HG03565 (cell line): ENCODE data around the gene TAP2.

Experiments
- ATAC-seq: cut with Tn5 transposase; IDR thresholded peaks from one replicate; pipeline ENCODE4 v1.9.1; 2021; ENCODE audit warnings: mild to moderate bottlenecking, moderate library complexity; ENCODE audit not compliant: unreplicated experiment

Gene TAP2

DNA sequence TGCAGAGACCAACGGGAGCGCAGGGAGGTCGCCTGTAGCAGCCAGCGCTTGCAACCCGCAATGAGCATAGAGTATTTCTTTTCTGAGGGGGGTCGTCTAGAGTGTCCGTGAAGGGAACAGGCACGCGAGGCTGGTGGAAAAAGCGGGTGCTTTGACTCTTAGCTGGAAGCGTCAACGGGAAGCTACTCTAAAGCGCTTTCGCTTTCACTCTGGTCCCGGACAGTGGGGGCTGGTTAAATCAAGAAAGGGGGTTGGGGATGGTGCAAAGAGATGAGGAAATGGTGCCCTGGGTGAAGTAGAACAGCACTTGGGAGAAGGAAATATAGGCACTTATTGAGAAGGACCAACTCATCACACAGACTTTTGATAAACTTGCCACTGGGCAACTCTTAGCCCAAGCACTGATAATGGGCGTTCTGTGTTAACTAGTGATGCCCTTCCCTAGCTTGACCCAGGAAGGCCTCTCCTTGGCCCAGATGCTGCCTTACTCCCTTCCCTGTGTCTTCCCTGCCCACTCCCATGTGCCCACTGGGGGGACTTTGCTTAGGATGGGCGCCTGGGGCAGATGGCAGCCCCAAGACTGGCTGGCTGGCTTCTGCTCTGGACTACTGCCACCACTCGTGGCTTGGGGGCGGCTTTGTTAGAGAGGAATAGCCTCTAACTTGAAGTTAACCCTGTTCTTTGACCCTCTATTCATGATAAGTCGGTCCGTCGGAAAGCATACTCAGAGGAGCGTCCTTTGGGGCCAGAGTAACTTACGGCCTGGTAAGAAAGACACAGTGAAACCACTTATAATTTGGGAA is 16.0 kb upstream of the TAP2 start:
- ATAC-seq = no peak

DNA sequence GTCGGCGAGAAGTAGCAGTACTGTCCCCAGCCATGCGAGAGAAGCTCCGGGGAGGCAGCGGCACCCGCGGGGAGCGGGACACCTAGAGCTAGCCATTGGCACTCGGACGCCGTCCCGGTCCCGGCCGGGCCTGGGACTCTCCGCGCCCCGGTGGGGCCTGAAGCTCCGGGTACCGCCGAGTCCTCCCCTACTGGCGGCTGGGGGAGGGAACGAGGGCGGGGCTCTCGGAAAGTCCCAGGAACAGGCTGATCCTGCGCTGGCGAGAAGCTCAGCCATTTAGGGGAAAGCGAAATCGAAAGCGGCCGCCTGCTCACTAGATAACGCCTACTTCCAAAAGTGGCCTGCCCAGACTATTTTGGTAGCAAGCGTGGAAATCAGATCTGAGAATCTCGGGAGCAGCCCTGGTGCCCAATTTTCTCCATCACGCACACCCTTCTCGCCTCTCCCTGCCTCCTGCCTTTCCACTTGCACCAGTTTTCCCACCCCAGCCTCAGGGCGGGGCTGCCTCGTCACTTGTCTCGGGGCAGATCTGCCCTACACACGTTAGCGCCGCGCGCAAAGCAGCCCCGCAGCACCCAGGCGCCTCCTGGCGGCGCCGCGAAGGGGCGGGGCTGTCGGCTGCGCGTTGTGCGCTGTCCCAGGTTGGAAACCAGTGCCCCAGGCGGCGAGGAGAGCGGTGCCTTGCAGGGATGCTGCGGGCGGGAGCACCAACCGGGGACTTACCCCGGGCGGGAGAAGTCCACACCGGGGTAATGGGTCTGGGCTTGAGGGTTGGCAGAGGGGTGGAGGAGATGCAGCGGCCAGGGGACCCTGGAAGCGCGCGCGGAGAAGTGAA is 15.2 kb upstream of the TAP2 start, which contains the start of the genes PSMB9 and TAP1:
Gene PSMB9 (plus strand): TSS at position 652 of the 835 bp plus-strand sequence. CDS start 38 bp downstream, at position 690.
Gene TAP1 (minus strand): TSS at position 164 of the 835 bp plus-strand sequence. CDS start 68 bp downstream, at position 96.
- peak; percentile 67 for ATAC-seq

DNA sequence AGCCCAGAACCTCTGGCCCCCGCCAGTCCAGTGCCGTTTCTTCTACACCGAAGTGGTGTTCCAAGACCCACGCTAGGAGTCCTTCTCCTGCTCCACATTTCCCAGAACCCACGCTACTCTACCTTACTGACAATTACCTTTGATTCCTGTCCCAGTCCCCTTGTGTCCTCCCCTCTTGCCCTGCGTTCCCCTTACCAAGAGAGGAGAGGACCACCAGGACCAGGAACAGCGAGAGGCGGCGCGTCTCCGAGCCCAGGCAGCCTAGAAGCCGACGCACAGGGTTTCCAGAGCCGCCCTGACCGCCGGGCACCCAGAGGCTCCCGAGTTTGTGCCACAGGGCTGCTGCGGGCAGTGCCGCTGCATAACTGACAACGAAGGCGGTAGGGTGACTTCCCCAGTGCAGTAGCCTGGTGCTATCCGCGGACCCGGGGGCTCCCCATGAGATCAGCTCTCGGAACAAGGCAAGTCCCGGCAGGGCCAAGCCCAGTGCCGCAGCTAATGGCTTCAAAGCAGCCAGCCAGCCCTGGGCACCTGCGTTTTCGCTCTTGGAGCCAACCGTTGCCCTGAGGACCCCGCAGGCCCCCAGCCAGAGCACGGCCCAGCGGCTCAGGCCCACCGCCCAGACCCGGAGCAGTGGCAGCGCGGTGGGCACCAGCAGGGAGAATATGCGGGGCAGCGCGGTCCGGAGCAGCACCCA is 14.5 kb upstream of the TAP2 start:
- ATAC-seq = peak; percentile 17

DNA sequence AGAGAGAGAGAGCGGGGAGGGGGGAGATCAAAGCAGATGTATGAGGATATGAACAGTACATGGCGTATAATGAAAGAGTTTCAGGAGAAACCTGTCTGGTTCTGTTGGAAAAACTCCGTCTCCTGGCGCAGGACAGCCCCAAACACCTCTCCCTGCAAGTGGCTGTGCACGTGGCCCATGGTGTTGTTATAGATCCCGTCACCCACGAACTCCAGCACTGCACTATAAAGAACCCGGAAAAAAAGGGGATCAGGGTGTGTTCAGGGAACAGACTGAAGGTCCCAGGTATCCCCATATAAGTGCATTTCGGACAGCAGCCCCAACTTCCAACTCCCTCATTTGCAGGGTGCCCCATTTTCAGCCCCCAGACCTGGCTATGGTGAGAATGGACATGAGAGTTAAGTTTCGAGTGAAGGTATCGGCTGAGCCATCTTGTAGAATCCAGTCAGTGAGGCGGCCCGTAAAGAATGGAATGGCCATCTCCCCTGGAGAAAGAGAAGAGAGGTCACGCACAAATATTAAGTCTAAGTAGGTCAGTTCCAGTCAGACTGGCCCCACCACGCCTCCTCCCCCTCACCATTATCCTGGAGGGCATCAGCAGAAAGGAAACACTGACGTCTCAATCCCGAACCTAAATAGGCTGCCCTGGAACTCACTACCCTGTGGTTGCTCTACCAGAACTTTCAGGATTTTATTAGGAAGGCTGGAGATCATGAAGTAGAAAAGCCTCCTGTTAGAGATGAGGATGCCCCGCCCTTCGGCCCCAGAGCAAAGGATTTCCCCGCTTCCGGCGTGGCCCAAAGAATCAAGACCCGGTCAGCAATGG is 13.7 kb upstream of the TAP2 start:
- ATAC-seq = no peak

DNA sequence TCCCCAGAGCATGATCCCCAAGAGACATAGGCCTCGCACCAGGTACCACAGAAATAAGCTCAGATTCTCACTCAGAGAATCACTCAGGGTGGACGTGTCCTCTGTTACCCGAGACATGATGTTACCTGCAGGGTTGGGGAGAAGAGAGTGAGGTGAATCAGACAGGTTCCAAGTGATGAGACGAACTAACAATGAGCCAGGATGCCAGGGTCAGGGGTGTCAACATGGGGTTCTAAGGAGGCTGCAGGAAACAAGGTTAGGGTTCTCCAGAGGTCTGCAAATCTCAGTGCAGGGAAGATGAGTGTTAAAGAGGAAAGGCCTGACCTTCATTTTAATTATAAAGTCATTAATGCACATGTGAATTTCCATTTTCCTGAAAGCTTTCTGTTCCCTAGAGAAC is 12.5 kb upstream of the TAP2 start:
- no peak for ATAC-seq

DNA sequence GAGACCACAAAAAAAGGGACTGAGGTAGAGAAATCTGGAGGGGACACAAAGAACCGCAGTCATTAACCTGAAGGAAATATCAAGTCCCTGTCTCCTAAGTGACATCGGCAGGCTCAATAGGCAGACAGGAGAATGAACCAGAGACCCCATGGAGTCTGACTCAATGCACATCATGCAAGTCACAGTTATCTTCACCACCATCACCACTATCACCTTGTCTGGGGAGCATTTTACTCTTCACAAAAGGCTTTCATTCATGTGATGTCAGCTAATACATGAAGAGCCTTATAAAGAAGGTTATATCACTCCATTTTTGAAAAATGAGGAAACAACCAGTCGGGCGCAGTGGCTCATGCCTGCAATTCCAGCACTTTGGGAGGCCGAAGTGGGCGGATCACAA is 10.6 kb upstream of the TAP2 start:
- no peak for ATAC-seq

- ATAC-seq = no peak
These were observed 9.3 kb upstream of the TAP2 start for GRCh38 chr6:32847795-32848194.

DNA sequence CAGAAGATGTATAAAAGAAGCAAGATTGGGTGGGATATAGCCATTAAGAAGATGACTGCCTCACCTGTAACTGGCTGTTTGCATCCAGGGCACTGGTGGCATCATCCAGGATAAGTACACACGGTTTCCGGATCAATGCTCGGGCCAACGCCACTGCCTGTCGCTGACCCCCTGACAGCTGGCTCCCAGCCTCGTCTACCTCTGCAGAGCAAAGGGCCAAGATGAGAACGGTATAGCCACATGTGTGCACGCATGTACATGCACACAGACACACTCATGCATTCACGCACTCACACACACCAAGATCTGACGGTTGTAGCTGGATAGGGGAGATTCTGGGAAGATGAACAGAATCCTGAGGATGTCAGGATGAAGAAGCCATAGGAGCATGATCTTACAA is 8.5 kb upstream of the TAP2 start:
- ATAC-seq = no peak

GRCh38 chr6:32845384-32845884 is 6.9 kb upstream of the TAP2 start:
- no peak for ATAC-seq

- no peak for ATAC-seq
These were observed 6.4 kb upstream of the TAP2 start for GRCh38 chr6:32844839-32845383.

DNA sequence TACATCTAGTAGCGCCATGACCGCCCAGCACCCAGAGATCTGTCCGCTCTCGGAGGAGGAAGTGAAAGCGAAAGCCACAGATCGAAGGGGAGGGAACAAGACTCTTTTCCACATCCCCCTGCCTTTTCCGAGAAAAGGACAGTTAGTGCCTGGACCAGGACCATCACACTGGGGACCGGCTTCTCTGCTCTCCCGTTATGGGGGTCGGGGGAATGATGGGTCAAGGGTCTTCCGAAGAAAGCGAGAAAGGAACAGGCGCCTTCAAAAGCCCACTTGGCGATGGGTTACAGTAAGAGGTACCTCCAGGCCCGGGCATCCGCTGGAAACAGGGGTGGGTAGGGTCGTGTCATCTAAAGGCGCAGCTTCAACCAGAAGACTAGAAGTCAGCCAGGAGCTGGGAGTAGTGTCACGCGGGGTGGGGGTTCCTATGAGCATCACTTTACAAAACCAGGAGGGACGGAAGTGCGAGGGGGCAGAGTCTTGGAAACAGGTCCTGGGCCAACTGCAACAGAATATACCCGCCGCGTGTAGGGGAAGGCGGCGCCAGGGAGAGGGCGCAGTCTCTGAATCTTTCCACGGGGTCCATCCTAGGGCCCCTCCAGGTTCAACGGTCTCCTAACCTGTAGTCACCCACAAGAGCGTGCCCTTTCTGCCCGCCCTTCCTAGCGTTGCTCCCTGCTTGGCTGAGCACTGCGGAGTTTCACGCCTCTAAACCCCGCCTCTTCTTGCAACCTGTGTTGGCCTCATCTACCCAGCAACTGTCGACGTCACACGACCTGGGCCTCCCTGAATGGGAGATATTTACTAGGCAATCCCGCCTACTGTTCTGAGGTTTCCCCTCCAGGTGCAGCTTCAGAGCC is 5.7 kb upstream of the TAP2 start, which contains the start of gene PSMB8:
Gene PSMB8 (minus strand): TSS at position 69 of the 860 bp plus-strand sequence. CDS start 51 bp downstream, at position 18.
- ATAC-seq = peak; percentile 60

DNA sequence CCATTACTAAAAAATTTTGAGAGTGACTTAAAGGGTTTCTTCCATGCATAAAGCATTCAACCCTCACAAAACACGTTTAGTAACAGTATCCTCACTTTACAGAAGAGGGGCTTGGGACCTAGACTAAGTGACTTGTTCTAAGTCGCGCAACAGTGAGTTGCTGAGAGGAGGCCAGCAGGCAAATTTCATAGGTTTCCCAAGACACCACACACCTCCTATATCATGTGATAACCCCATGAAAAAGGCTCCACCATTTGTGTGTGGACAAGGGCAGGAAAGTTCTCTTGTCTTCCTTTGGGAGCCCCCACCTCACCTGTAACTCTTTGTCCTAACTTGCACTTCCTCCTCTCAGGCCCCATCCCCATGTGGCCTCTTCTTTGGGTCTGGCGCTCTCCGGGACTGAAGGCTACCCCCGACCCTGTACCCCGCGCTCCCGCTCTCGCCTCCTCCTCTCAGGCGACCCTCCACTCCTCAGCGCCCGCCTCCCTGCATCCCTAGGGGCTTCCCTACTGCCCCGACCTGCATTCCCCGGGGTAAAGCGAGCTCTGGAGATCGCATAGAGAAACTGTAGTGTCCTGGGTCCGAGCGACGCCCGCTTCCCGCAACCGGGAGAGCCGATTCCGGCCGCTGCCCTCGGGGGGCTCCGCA is 4.9 kb upstream of the TAP2 start:
- ATAC-seq = no peak

DNA sequence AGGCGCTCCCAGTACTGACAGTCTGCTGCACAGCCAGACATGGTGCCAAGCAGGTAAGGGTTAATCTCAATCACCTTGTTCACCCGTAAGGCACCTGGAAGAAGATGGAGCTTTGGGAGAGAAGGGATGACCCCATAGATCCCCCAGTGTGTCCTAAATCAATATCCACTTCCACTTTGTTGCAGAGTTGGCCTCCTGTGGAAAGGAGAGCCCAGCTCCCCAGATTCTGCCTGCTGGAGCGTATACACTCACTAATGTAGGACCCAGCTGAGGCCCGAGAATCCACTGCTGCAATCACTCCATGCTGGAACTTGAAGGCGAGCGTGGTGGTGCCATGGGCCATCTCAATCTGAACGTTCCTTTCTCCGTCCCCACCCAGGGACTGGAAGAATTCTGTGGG is 4.2 kb upstream of the TAP2 start:
- ATAC-seq = no peak

DNA sequence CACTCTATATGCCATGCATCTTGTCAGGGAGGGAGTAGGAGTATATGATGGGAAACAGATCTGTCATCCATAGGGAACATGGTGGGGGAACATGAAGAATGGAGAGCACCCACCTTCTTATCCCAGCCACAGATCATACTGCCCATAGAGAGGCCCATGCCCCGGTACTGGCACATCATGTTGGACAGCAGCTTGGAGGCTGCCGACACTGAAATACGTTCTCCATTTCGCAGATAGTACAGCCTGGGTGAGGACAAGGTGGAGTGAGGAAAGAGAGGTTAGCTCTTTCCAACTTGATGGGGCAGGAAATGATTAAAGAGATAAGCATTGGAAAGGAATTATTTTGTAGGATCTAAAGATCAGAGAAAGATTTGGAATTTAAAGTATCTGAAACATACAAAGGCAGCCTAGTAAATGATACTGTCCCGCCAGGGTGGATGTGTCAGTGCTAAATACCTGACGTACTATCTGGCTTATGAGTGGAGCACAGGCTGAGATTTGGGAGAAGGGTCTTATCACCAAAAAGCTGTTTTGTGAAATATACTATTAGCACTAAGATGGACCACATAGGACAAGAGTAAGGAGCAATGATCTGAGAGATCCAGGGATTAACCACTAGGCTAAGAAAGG is 3.6 kb upstream of the TAP2 start:
- ATAC-seq = no peak

- ATAC-seq = no peak
These were observed 2.2 kb upstream of the TAP2 start for GRCh38 chr6:32840604-32841246.

DNA sequence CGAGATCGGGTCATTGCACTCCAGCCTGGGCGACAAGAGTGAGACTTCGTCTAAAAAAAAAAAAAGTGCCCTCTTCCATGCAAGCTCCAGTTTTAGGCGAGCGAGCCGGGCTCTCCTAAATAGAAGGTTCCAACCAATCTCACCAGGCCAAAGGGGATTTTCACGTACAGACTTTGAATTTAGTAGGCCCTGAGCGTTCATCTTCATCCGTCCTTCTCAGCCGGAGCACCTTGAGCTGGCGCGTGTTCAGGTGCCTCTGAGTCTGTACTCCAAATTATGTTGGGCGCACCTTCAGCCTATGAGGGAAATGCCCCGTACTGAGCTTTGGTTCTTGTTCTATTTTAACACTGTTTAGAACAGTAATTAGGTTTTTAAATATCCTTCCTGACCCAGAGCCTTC is 817 bp upstream of the TAP2 start:
- ATAC-seq = no peak

- no peak for ATAC-seq
These were observed 857 bp downstream of the TAP2 start for GRCh38 chr6:32837651-32838113.
